NCI-H2107 treated with DMSO at 0.1 percent for 48 hours (cell line): ENCODE results near the gene SFI1.

ENCODE experiments used
- DNase-seq: peaks from one replicate; lab custom pipeline; 2025; ENCODE audit not compliant: unreplicated experiment; lab: John Stamatoyannopoulos, UW

Gene SFI1

DNA sequence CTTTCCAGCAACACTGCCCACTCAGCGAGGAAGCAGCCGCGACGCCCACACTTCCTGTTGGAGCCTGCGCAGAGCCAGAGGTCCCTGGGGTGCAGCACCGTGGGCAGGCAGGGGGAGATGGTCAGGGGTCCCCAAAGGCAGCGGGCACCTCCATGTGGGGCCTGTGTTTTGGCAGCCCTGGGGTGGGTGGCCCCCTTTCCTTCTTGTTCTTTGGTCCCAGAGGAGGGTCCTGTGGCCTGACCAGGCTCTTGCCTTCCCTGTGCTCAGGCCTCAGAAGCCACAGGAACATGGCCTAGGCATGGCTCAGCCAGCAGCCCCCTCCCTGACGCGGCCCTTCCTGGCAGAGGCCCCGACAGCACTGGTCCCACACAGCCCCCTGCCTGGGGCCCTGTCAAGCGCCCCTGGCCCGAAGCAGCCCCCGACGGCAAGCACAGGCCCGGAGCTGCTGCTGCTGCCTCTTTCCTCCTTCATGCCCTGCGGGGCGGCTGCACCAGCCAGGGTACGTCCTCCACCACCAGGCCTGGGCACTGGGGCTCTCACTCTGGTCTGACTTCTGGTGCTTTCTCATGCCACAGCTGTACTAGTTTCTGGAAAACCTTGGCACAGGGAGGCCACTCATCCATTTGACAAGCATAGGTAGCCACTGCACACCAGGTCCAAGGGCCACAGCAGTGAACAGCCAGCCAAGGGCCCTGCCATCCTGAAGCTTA, 118.6 kb downstream of the SFI1 start:
- no peak for DNase-seq

DNA sequence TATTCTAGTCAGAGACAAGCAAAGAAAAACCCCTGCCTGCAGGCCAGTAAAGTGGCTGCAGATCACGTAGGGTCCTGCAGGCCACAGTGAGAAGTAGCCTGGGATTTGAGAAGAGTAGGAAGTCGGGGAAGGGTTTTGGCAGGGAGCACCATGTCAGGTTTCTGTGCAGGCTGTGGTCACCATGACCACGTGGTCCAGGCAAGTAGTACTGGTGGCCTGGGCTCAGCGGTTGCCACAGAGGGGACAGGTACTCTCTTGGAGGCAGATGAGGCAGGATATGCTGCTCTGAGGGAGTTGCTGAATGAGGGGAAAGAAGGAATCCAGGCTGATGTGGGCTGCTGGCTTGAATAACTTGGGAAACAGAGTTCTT, 119.1 kb downstream of the SFI1 start:
- DNase-seq = no peak

DNA sequence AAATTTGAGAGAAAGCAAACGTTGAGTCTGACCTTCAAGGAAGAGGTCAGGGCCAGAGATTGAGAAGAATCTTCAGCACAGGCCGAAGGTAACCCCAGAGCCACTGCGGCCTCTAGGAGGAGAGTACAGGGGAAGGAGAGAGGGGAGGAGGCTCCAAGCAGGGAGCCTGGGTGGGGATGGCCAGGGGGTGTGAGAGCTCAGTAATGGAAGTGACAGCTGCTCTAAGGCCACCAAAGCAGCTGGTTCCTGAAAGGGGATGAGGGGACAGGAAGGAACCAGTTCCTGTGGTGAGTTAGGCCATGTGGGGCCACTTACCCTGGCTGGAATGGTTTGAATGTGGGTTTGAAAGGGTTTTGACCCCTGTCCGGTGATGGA, 119.6 kb downstream of the SFI1 start:
- DNase-seq = no peak

DNA sequence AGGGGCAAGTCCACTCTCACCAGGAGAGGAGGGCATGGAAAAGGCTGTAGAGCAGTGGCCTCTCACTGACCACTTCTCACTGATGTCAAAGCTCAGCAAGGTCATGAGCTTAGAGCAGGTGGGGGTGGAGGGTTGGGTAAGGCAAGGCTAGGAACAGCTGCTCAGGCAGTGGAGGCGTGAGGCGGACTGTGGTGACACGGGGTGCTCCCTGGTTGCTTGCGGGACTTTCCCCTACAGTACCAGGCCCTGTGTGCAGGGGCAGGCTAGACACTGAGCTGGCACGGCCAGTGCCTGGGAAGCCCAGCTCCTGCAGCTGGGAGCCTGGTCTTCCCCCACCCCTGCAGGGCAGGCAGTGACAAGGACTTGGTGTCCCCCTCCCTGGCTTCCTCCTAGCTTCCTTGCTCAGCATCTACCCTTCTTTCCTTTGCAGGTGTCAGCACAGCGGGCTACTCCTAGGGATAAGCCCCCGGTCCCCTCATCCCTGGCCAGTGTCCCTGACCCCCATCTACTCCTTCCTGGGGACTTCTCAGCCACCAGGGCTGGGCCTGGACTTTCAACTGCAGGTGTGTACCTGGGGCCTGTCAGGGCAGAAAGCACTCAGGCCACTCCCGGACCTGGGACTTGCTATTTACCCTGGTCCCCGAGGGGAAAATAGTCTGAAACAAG, 120.1 kb downstream of the SFI1 start:
- no peak for DNase-seq

DNA sequence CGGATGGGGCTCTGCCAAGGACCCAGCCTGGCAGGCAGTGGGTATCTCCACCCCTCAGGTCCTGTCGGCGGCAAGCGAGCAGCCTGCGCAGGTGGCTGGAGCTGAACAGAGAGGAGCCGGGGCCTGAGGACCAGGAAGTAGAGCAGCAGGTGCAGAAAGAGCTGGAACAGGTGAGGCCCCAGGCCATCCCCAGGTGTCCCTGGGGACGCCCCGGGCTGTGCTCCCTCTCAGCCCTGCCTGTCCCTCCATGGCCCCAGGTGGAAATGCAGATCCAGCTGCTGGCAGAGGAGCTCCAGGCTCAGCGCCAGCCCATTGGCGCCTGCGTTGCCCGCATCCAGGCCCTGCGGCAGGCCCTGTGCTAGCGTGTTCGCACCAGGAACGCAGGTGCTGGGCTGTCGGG, 121.7 kb downstream of the SFI1 start:
- peak; percentile 84 for DNase-seq

DNA sequence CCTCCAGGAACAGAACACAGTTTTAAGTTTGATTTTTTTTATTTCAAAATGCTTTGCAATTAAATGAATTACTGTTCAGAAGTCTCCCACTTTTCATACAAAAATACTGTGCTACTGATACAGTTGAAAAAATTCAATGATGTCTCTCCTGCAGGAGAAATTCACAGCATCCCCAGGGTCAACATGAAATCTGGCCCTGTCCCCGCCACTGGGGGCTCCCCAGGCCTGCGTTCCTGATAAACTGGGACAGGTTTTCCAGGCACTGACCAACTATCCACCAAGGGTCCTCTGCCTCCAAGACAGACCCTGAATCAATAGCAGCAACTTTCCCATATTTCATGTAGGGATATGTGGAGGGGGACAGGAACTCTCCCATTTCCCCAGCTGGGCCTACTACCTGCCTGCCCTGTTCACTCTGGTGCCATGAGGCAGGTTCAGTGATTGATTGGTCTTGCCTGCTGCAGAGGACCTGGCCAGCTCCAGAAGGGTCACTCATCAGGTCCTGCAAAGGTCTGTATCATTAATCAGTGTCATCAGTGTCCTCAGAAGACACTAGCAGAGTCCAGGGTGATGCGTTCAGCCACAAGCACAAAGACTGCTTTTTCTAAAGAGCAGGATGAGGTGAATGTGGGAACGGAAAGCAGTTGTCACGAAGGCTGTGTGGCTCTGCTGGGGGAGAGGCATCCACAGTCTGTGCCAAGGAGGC, 122.3 kb downstream of the SFI1 start:
- no peak for DNase-seq

DNA sequence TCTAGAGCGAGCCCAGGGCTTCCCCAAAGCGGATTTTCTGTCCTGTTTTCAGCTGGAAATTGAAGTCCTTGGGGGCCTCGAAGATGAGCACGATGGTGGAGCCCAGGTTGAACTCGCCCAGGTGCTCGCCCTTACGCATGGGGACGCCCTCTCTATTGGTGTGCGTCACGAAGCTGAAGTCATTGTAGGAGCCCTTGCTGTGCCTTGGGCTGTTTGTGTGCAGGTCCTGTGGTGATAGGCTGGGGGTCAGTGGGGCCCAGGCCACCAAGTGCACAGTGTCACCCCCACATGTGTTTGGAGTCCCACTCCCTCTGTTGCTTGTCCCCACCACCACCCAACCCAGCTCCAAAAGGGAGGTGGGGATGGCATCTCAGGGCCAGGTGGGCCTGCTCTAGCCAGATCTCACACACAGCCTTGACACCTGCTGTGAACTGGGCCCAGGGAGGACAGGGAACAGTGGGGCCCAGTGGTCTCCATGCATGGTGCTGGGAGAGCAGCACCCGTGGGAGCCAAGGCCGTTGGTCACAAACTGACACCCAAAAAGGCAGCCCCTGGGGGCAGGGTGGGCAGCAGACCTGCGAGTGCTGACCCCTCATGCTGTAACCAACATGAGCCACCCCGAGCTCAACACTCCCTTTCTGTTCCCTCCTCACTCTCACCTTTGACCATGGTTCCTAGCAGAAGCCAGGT, 123.4 kb downstream of the SFI1 start:
- DNase-seq = no peak

DNA sequence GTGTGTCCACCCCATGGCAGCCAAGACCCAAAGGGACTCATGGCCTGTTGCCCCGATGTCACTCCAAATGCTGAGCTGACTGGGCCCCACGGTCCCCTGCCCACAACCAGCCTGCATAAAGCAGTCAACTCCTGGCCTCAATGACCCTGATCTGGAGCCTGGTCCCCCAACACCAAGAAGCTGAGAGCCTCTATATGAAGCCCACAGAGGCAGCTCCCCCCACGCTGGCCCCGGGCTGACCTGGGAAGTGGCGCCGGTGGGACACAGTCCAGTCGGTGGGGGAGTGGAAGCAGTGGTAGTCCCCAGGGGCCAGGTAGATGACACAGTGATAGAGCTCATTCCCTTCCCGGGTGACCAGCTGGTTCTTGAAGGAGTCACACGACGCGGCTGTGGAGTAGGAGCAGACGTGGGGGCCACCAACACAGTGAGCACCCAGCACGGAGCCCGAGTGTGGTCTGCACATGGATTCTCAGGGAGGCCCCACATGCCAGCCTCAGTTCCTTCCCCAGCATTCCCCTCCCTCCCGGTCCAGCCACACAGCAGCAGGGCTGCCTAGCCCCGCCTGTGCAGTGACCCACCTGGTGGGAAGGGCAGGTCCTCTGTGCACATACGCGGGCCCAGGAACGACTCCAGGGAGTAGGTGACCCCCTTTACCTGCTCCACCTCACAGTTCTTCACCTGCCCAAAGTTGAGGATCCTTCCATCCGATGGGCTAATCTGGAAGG, 124.6 kb downstream of the SFI1 start:
- DNase-seq = no peak

DNA sequence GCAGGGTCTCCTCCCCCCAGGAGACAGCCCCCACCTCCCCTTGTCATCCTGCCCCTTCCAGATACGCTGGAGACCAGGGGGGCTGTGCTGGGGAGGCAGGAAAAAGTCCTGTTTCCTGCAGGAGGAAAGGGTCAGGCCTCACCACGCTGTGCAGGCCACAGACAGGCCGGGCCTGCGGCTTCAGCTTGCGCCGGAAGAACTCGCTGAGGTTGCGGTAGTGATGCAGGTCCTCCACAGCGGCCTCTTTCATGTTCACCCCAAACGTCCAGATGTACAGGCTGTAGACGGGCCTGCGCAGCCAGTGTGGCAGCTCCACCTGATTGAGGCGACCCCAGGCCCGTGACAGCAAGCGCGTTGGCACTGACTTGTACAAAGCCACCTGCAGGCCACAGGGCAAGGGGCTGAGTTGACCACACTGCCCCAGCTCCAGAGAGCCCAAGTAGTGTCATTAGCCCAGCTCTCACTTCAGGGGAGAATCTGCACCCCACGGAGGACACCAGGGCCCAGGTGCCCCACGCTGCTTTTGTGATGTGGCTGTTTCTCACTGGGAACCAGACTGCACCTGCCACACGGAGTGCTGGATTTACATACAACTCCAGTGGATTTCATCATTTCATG, 125.3 kb downstream of the SFI1 start:
- DNase-seq = no peak

DNA sequence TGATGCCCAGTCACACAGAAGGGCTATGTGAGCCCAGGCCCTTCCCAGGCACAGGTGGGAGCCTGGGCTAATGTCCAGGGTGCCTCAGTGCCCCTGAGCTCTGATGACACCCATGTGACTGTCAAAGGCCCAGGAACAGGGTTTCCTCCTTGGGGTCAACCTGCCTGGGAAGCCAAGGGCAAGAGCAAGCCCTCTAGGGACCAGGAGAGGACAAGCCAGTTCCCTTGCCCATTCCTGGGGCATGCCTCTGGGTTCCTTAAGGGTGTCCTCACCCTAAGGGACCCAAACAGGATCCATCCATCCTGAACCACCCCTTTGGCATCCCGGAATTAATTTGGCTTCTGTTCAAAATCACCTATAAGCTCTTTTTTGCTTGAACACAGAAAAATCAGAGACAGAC, 126.6 kb downstream of the SFI1 start:
- no peak for DNase-seq

DNA sequence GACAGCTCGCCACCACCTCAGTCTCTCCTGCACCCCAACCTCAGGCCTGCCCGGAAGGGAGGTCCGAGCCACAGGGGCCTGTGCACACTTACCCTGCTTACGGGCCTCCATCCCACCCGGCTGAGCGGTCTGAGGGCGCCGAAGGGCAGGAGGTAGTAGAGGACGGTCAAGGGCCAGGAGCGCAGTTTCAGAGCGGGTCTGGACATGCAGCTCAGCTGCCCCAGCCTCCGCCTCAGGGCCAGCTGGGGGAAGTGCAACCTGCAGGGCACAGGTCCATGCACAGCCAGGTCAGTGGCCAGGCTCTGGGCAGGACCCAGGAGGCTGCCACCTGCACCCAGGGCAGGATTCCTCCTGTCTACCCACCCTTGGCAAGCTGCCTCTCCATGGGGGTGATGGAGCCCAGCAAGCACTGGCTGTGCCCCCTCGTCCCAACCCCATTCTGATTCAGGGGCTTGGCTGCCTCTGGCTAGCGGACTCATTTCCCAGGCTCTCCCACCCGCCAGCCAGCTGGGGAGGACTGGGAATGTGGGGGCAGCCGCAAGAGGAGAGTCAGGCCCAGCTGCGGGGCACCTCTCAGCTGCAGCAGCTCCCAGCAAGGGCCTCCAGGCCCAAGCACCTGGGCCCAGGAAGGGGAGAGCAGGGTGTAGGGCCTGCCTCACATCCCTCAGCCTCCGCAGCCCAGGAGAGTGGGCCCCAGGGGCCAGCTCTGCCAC, 127.4 kb downstream of the SFI1 start:
- no peak for DNase-seq

DNA sequence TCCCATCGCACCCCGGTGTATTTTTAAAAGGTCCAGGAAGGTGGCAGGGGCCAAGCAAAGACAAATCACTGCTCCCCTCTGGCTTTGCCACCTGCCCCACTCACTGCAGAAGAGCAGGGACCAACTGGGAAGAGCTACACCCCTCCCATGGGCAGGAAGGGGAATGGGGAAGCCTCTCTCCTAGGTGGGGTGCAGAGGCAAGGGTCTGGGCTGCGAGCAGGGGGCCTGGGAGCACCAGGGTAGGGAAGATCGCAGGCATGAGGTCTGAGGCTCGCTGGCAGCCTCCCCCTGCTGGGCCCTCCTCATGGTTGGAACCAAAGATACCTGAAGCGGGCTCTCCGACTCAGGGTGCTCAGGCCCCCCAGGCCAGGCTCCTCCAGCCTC, 128.9 kb downstream of the SFI1 start:
- DNase-seq = no peak

DNA sequence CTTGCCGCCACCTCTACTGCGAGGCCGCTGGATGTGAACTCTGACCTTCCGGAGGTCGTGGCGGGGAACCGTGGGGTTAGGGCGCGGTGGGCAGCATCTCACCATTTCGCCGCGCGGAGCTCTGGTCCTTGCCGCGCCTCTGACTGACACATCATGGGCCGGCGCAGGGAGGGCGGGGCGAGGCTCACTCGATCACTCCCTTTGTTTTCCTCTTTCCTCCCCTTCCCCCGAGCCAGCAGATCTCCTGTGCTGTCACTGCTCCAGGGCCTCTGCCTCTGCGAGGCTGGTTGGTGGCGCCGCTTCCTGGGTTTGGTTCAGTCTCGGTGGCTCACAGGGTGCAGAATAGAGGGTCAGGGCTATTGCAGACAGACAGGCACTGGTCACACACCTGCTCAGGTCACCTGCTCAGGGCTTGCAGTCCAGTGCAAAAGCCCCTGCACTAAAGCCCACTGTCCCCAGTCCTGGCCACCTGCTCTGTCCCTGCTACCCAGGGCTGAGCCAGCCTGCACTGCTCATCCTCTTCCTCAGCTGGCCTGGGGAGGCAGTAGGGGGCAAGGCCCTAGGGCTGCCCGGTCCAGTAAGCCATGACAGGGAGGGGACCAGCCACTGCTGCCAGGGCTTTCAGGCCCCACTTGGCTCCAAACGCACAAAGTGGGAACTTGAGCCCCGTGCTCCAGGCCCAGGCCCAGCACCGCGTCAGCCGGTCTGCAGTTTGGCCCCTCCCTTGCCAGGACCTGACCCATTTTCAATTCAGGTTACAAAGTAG, 129.5 kb downstream of the SFI1 start:
- DNase-seq = no peak

DNA sequence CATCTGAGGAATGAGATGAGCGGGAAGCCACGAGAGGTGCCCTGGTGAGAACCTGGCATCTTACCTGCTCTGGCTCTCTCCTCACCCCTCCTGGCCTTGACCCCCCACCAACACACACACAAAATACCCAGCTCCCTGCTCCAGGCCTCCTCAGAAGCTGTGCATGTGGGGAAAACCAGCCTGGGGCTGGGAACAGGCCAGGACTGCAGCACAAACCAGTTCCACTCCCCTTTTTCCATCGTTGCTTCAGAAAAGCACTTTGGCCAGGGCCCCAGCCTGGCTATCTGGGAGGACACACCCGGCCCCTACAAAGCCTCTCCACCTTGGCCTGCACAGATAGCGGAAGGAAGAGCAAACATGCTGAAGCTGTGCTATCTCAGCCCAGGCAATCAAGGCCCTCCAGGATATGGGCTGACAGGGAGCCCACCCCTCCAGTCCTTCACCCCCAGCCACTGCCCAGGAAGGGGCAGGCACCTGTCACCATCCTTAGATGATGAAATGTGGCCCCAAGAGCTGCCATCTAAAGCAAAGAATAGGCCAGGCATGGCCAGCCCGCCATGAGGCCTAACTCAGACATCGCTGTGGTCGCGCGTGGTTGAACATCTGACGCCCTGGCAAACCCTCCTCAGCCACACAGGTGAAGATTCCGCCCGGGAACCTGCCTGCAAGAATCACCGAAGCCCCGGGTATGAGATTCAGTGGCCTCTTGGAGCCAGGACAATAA, 130.3 kb downstream of the SFI1 start:
- DNase-seq = no peak

DNA sequence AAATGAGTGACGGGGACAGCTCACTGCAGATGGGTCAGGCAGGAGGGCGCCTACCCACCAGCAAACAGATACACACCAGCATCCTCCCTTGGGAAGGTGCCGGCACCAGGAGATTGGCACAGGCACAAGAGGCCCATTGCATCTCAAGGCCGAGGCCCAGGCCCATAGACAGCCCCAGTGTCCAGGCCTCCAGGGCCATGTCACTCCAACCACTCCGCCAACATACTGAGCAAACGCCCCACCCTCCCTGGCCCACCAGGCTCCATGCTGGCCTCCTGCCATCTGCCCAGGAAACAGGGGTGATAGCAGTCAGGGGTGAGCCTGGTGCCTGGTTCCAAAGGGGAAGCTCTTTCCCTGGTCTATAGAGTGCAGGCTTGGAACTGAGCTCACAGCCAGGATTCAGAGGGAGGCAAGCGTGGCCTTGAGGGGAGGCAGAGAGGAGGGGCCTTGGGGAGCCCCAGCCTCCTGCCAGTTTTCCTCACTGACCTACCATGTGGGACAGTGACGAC, 130.9 kb downstream of the SFI1 start:
- DNase-seq = no peak

DNA sequence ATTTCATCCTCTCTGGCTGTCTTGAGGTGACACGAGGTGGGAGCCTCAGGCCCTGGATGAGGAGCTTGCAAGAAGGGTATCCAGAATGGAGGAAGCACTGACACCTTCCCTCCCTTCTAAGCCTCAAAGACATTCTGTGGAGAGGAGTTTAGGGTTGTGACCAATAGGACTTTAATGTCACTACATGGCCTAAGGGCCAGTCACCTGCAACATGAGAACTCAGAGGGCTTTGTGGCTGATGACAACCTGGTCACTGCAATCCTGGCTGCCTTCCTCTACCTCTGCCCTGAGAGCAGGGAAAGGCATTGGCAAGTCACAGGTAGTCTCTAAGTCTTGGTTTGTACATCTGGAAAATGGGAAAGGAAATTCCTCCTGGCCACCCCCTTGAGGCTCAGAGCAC, 132.0 kb downstream of the SFI1 start:
- DNase-seq = no peak

DNA sequence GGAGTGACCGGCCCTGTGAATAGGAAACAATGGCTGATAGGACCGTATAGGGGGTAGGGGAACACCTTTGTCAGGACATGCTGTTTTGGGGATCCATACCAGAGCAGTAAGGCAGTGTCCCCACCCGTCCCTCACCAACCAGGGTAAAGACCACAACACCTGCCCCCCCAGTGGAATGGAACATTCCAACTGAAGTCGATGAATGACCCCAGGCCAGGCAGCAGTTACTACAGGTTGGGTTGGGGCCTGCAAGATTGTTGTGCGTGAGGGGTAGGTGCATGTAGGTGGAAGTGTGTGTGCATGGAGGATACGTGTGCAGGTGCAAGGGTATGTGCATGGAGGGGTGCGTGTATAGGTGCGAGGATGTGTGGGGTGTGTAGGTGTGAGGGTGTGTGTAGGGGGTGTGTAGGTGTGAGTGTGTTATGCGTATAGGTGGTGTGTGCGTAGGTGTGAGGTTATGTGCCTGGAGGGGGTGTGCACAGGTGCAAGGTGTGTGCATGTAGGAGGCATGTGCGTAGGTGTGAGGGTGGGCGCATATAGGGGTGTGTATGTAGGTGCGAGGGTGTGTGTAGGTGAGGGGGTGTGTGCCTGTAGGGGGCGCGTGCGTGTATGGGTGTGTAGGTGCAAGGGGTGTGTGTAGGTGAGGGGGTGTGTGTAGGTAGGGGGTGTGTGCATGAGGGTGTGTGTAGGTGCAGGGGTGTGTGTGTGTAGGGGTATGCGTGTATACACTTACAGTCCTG, 132.8 kb downstream of the SFI1 start:
- no peak for DNase-seq

DNA sequence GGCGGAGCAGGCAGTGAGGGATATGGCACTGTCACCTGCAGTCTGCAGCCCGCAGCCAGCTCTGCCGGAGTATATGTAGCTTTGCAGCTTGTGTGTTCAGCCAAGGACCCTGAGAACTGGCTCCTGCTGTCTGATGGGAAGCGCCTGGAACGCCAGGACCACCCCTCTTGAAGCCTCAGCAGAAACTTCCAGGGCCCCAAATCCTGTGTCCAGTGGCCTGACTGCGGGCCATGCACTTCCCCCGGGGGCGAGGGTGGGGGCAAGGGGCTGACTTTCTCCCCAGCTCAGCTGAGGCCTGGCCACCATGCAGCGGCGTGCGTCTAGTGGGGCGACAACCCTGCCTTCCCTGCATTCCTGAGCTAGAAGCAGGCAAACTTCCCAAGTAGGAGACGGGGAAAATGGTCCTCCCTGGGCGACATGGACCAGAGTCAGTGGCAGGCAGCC, 133.4 kb downstream of the SFI1 start:
- no peak for DNase-seq
